Upper lobe of left lung (tissue), 4 donors: ENCODE results near the gene GPATCH8.

Experiments
- POLR2AphosphoS5 ChIP-seq, 2 donors: sonication (generic); formaldehyde crosslinking; IDR thresholded peaks; one replicate each; pipeline ENCODE4 v1.5.1; 2017; ENCODE audit warnings: antibody characterized with exemption in 2 of 2
- TF ChIP-seq, protein P1 (sequence below), 6 experiments: fragments of 450-650 bp in 4 of 6; fragments of 200-600 bp in 2 of 6; sonication (generic) in 2 of 6; IDR thresholded peaks; one replicate each; pipeline ENCODE4 v1.5.1; 2016 to 2019; ENCODE audit warnings: antibody characterized with exemption in 6 of 6

DNA sequence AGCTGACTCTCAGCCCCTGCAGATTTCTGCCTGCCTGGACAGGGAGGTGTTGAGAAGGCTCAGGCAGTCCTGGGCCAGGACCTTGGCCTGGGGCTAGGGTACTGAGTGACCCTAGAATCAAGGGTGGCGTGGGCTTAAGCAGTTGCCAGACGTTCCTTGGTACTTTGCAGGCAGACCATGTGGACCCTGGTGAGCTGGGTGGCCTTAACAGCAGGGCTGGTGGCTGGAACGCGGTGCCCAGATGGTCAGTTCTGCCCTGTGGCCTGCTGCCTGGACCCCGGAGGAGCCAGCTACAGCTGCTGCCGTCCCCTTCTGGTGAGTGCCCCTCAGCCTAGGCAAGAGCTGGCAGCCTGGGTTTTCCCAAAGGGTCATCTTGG lies 154.2 kb downstream of the GPATCH8 start:
- TF ChIP-seq, protein P1, sequence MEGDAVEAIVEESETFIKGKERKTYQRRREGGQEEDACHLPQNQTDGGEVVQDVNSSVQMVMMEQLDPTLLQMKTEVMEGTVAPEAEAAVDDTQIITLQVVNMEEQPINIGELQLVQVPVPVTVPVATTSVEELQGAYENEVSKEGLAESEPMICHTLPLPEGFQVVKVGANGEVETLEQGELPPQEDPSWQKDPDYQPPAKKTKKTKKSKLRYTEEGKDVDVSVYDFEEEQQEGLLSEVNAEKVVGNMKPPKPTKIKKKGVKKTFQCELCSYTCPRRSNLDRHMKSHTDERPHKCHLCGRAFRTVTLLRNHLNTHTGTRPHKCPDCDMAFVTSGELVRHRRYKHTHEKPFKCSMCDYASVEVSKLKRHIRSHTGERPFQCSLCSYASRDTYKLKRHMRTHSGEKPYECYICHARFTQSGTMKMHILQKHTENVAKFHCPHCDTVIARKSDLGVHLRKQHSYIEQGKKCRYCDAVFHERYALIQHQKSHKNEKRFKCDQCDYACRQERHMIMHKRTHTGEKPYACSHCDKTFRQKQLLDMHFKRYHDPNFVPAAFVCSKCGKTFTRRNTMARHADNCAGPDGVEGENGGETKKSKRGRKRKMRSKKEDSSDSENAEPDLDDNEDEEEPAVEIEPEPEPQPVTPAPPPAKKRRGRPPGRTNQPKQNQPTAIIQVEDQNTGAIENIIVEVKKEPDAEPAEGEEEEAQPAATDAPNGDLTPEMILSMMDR (IDR thresholded peaks at IDR 0.05) = no peak
- TF ChIP-seq POLR2AphosphoS5 (IDR thresholded peaks at IDR 0.05) = no peak
